ENCODE data around the gene BDKRB1. TPM values are rescaled to one million over a fixed set of nuclear protein-coding genes. Genes with fewer than 3 reads are reported as not detected.

Gene BDKRB1
- not detected for total RNA-seq

- Mint-ChIP-seq H3K4me3 (no peak within 1 kb of the TSS), H3K27ac (no peak within 1 kb of the TSS), H3K27me3 (peaks cover 9% of the 10 kb centered on the region), H3K4me1 (no peaks in the 10 kb centered on the region), H3K36me3 (ENCODE audit: low read depth) (no peaks in the 10 kb centered on the region), H3K9me3 (no peaks in the 10 kb centered on the region)
- ChIA-PET CTCF (no interaction called here), POLR2A (no interaction called here)
- DNase-seq = no peak
These were observed at the start of gene BDKRB1 for GRCh38 chr14:96255501-96256366. BDKRB1 (plus strand) TSS chr14:96256210; CDS start chr14:96263683, 7,473 bp downstream.

DNA sequence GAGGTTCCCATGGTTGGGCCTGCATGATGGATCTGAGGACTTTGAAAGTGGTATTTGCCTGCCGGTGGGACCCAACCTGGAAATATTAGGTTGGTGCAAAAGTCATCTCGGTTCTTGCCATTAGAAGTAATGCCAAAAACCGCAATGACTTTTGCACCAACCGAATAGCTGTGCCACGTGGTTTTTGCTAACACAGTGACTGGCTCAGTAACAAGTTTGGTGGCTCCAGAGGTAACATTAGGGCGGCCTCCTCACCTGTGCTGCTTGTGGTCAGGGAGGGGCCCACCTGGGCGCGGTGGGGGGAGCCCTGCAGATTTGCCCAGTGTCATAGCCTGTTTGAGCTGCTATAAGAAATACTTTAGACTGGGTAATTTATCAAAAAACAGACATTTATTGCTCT is 49.5 kb upstream of the BDKRB1 start:
- H3K4me3 Mint-ChIP-seq = no peak overlapping the region
- peaks cover 3% of the 10 kb centered on the region for H3K4me1 Mint-ChIP-seq
- no peak for DNase-seq
- no peak overlapping the region for H3K27ac Mint-ChIP-seq
- POLR2A ChIA-PET = no interaction called here
- H3K36me3 Mint-ChIP-seq (ENCODE audit: low read depth) = no peaks in the 10 kb centered on the region
- CTCF ChIA-PET = no interaction called here
- H3K27me3 Mint-ChIP-seq = peaks cover 18% of the 10 kb centered on the region
- H3K9me3 Mint-ChIP-seq = no peaks in the 10 kb centered on the region

GRCh38 chr14:96207686-96208085 is 48.3 kb upstream of the BDKRB1 start:
- H3K27me3 Mint-ChIP-seq = peaks cover 17% of the 10 kb centered on the region
- DNase-seq = no peak
- CTCF ChIA-PET = no interaction called here

GRCh38 chr14:96208739-96209138 is 47.3 kb upstream of the BDKRB1 start:
- Mint-ChIP-seq H3K36me3 (ENCODE audit: low read depth) (no peaks in the 10 kb centered on the region), H3K9me3 (peaks cover 7% of the 10 kb centered on the region), H3K4me3 (no peak overlapping the region), H3K27me3 (peaks cover 10% of the 10 kb centered on the region), H3K27ac (peak overlapping the region; percentile 19), H3K4me1 (peaks cover 3% of the 10 kb centered on the region)
- DNase-seq = no peak
- ChIA-PET CTCF (no interaction called here), POLR2A (no interaction called here)

More at GRCh38 chr14:96207686-96208085, 48.3 kb upstream of the BDKRB1 start:
- H3K36me3 Mint-ChIP-seq (ENCODE audit: low read depth) = no peaks in the 10 kb centered on the region
- H3K4me1 Mint-ChIP-seq = peaks cover 3% of the 10 kb centered on the region
- H3K4me3 Mint-ChIP-seq = no peak overlapping the region
- POLR2A ChIA-PET = no interaction called here
- peaks cover 4% of the 10 kb centered on the region for H3K9me3 Mint-ChIP-seq
- no peak overlapping the region for H3K27ac Mint-ChIP-seq

GRCh38 chr14:96212140-96212539 is 43.9 kb upstream of the BDKRB1 start:
- H3K9me3 Mint-ChIP-seq = peaks cover 7% of the 10 kb centered on the region
- no peaks in the 10 kb centered on the region for H3K4me1 Mint-ChIP-seq
- ChIA-PET POLR2A (no interaction called here), CTCF (no interaction called here)
- no peak for DNase-seq
- H3K27me3 Mint-ChIP-seq = no peaks in the 10 kb centered on the region
- no peaks in the 10 kb centered on the region for H3K36me3 Mint-ChIP-seq (ENCODE audit: low read depth)
- no peak overlapping the region for H3K27ac Mint-ChIP-seq
- H3K4me3 Mint-ChIP-seq = no peak overlapping the region

DNA sequence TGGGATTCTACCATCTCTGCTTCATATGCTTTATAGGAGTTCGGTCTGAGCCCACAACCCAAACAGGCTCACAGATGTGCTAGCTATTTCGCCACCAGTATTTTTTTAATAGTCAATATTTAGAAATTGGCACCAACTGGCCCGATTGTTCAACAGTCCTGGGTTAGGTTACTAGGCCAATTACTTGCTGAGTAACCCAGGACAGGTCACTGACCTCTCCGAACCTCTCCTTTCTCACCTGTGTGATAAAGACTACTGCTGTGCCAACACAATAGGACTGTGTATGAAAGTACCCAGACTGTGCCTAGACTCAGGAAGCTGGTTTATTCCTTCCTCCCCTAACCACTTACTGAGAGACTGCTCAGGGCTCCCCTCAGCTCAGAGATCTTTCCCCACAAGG is 43.1 kb upstream of the BDKRB1 start:
- Mint-ChIP-seq H3K27ac (no peak overlapping the region), H3K9me3 (peaks cover 7% of the 10 kb centered on the region), H3K27me3 (no peaks in the 10 kb centered on the region), H3K4me3 (no peak overlapping the region), H3K36me3 (ENCODE audit: low read depth) (no peaks in the 10 kb centered on the region), H3K4me1 (no peaks in the 10 kb centered on the region)
- ChIA-PET CTCF (no interaction called here), POLR2A (no interaction called here)
- DNase-seq = no peak

- ChIA-PET POLR2A (no interaction called here), CTCF (no interaction called here)
These were observed 42.0 kb upstream of the BDKRB1 start for GRCh38 chr14:96213871-96214465.

GRCh38 chr14:96214793-96215192 is 41.2 kb upstream of the BDKRB1 start:
- Mint-ChIP-seq H3K9me3 (peaks cover 7% of the 10 kb centered on the region), H3K27me3 (no peaks in the 10 kb centered on the region), H3K36me3 (ENCODE audit: low read depth) (no peaks in the 10 kb centered on the region), H3K27ac (no peak overlapping the region), H3K4me1 (no peaks in the 10 kb centered on the region), H3K4me3 (no peak overlapping the region)
- DNase-seq = no peak
- ChIA-PET POLR2A (no interaction called here), CTCF (no interaction called here)

More at GRCh38 chr14:96213871-96214465, 42.0 kb upstream of the BDKRB1 start:
- DNase-seq = no peak
- Mint-ChIP-seq H3K27ac (no peak overlapping the region), H3K36me3 (ENCODE audit: low read depth) (no peaks in the 10 kb centered on the region), H3K27me3 (no peaks in the 10 kb centered on the region), H3K9me3 (peaks cover 7% of the 10 kb centered on the region), H3K4me1 (no peaks in the 10 kb centered on the region), H3K4me3 (no peak overlapping the region)

DNA sequence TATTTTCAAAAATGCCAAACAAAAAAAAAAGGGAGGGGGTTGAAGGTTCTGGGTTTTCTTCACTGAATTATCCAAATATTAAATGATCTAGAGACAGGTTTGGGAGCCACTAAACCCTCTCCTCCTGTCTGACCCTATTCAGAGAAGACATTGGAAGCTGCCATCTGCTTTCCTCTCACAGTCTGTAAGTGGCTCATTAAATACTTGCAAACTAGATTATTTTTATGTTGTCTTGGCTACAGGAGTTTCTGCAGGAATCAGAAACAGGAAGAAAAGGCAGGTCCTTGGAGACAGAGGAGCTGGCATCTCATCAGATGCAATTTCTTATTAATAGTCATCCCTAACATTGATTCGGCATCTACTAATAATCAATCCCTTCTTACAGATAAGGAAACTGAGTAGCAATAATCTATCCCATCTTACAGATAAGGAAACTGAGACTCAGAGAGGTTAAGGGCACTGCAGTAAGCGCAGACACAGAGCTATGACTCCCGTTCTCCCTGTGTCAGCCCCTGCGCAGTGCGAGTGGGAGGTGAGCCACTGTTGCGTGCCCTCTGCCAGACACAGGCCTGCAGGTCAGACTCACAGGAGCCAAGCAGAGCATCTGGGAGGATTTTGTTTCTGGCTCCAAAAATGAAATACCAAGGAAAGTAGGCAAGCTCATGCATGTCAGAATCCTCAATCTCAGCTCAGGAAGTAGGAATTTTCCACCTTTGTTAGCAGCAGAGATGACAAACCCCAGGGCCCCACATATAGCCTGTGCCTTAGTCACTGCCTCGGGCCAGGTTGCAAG is 40.4 kb upstream of the BDKRB1 start:
- POLR2A ChIA-PET = no interaction called here
- H3K4me3 Mint-ChIP-seq = no peak overlapping the region
- H3K9me3 Mint-ChIP-seq = peaks cover 7% of the 10 kb centered on the region
- H3K27ac Mint-ChIP-seq = no peak overlapping the region
- no peaks in the 10 kb centered on the region for H3K4me1 Mint-ChIP-seq
- no peaks in the 10 kb centered on the region for H3K27me3 Mint-ChIP-seq
- DNase-seq = no peak
- no peaks in the 10 kb centered on the region for H3K36me3 Mint-ChIP-seq (ENCODE audit: low read depth)
- CTCF ChIA-PET = interaction anchor here (0.6 to 0.7 kb wide), 2 partner anchors 163 to 1398 kb away, joined by 3 read pairs; no protein-coding TSS in a partner anchor

GRCh38 chr14:96216627-96217026 is 39.4 kb upstream of the BDKRB1 start:
- CTCF ChIA-PET = interaction anchor here (0.6 kb wide), 1 partner anchor 1399 kb away, joined by 3 read pairs; no protein-coding TSS in a partner anchor
- H3K27me3 Mint-ChIP-seq = no peaks in the 10 kb centered on the region
- POLR2A ChIA-PET = no interaction called here
- no peak for DNase-seq
- H3K27ac Mint-ChIP-seq = no peak overlapping the region
- no peaks in the 10 kb centered on the region for H3K36me3 Mint-ChIP-seq (ENCODE audit: low read depth)
- no peaks in the 10 kb centered on the region for H3K4me1 Mint-ChIP-seq
- H3K9me3 Mint-ChIP-seq = peaks cover 7% of the 10 kb centered on the region
- no peak overlapping the region for H3K4me3 Mint-ChIP-seq

GRCh38 chr14:96217376-96217913 is 38.6 kb upstream of the BDKRB1 start:
- CTCF ChIA-PET = interaction anchor here (0.9 kb wide), 1 partner anchor 15 kb away, joined by 3 read pairs; no protein-coding TSS in a partner anchor

DNA sequence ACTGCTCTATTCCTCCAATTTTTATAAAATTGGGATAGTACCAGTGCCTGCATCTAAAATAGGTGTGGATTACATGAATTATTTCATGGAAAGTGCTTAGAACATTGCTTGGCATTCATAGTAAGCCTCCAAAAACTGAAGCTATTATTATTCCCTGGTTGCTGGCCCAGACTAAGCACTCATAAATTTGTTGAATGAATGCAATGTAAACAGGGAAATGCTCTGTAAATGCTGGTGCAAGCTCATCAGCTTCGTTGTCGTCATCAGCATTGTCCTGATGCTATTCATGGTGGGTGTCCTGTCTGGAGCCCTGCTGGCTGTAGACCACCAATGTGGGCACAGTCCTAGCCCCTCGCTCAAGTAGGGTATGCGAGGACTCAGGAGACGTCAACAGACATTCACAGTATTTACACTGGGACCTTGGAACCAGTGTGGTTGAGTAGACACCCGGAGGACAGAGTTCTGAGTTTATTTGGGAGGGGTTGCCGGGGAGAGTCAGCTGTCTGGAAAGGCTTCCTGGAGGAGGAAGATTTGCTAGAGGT is 34.8 kb upstream of the BDKRB1 start:
- ChIA-PET POLR2A (no interaction called here), CTCF (no interaction called here)
- Mint-ChIP-seq H3K4me3 (no peak overlapping the region), H3K36me3 (ENCODE audit: low read depth) (no peaks in the 10 kb centered on the region), H3K27me3 (no peaks in the 10 kb centered on the region), H3K9me3 (no peaks in the 10 kb centered on the region), H3K27ac (no peak overlapping the region), H3K4me1 (no peaks in the 10 kb centered on the region)
- no peak for DNase-seq

More at GRCh38 chr14:96217376-96217913, 38.6 kb upstream of the BDKRB1 start:
- Mint-ChIP-seq H3K27me3 (no peaks in the 10 kb centered on the region), H3K4me1 (no peaks in the 10 kb centered on the region), H3K4me3 (no peak overlapping the region), H3K9me3 (peaks cover 4% of the 10 kb centered on the region), H3K36me3 (ENCODE audit: low read depth) (no peaks in the 10 kb centered on the region), H3K27ac (no peak overlapping the region)
- DNase-seq = no peak
- POLR2A ChIA-PET = no interaction called here

GRCh38 chr14:96221841-96222240 is 34.2 kb upstream of the BDKRB1 start:
- DNase-seq = no peak
- H3K4me1 Mint-ChIP-seq = no peaks in the 10 kb centered on the region
- H3K27ac Mint-ChIP-seq = no peak overlapping the region
- no peaks in the 10 kb centered on the region for H3K36me3 Mint-ChIP-seq (ENCODE audit: low read depth)
- POLR2A ChIA-PET = no interaction called here
- H3K4me3 Mint-ChIP-seq = no peak overlapping the region
- H3K27me3 Mint-ChIP-seq = no peaks in the 10 kb centered on the region
- CTCF ChIA-PET = no interaction called here
- no peaks in the 10 kb centered on the region for H3K9me3 Mint-ChIP-seq
